ENCODE measurements around the gene DPM2.

GRCh38 chr9:127943731-127944144 lies 6.1 kb upstream of the DPM2 start:
- TF ChIP-seq JUNB (IDR thresholded peaks at IDR 0.05), result no peak
- TF ChIP-seq ZNF302 (CRISPR knock-in tag; IDR thresholded peaks at IDR 0.05), result no peak
- no peak for TF ChIP-seq POLR2AphosphoS2 (conservative IDR thresholded peaks at IDR 0.05; ENCODE audit: low read length)
- peak; percentile 82 for TF ChIP-seq CTCF (IDR thresholded peaks at IDR 0.05)
- TF ChIP-seq MAX (IDR thresholded peaks at IDR 0.05), result peak; percentile 63
- no peak for TF ChIP-seq JUN (IDR thresholded peaks at IDR 0.05)
- TF ChIP-seq POLR2A (IDR thresholded peaks at IDR 0.05; ENCODE audit: low read length), result no peak
- no peak; a peak in 1 of 5 replicates for TF ChIP-seq EP300 (IDR thresholded peaks at IDR 0.05)
- TF ChIP-seq CHD4 (IDR thresholded peaks at IDR 0.05; ENCODE audit: borderline replicate concordance), result no peak
- TF ChIP-seq MAZ (IDR thresholded peaks at IDR 0.05; ENCODE audit: borderline replicate concordance, low read depth, low read length), result no peak
- TF ChIP-seq ELK1 (IDR thresholded peaks at IDR 0.05; ENCODE audit: low read depth, low read length), result no peak

Data from A549 (cell line).